Measurements from ENCODE around the gene CRAMP1. TPM values are rescaled to one million over a fixed set of nuclear protein-coding genes. Genes with fewer than 3 reads are reported as not detected.
"Not testable (repeated sequence)": the region's sequence is repeated elsewhere in the genome, so short reads cannot be mapped to it uniquely, and the experiment has no call there.

Gene CRAMP1
- total RNA-seq, 4 donors from 2014 or later, result 9.1 to 15.5 (median 12.5) TPM

- WGBS, result 92% methylated on average over 23 of the region's 23 CpGs
- H3K27ac ChIP-seq (replicated peaks in 1 of 4), result no peak overlapping the region
- peaks cover 17 to 94% (median 58%) of the 10 kb centered on the region in 4 donors for H3K36me3 ChIP-seq
- H3K4me3 ChIP-seq, result no peak overlapping the region
- no peaks in the 10 kb centered on the region for H3K4me1 ChIP-seq
- no peak for DNase-seq (ENCODE audit: extremely low spot score)
- intact Hi-C loops (cut with DNase I), result no loop called here
- H3K27me3 ChIP-seq, result no peaks in the 10 kb centered on the region
- H3K9me3 ChIP-seq, result no peaks in the 10 kb centered on the region
- TF ChIP-seq POLR2A (IDR thresholded peaks at IDR 0.05; ENCODE audit: low read depth), result no peak
- TF ChIP-seq, protein P1, sequence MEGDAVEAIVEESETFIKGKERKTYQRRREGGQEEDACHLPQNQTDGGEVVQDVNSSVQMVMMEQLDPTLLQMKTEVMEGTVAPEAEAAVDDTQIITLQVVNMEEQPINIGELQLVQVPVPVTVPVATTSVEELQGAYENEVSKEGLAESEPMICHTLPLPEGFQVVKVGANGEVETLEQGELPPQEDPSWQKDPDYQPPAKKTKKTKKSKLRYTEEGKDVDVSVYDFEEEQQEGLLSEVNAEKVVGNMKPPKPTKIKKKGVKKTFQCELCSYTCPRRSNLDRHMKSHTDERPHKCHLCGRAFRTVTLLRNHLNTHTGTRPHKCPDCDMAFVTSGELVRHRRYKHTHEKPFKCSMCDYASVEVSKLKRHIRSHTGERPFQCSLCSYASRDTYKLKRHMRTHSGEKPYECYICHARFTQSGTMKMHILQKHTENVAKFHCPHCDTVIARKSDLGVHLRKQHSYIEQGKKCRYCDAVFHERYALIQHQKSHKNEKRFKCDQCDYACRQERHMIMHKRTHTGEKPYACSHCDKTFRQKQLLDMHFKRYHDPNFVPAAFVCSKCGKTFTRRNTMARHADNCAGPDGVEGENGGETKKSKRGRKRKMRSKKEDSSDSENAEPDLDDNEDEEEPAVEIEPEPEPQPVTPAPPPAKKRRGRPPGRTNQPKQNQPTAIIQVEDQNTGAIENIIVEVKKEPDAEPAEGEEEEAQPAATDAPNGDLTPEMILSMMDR (IDR thresholded peaks at IDR 0.05), result no peak
- TF ChIP-seq EP300 (IDR thresholded peaks at IDR 0.05), result no peak
- TF ChIP-seq POLR2AphosphoS5 (IDR thresholded peaks at IDR 0.05), result no peak
Measured at GRCh38 chr16:1590930-1591705, 21.0 kb upstream of the CRAMP1 start.

- TF ChIP-seq POLR2A (IDR thresholded peaks at IDR 0.05; ENCODE audit: low read depth) (no peak), EP300 (IDR thresholded peaks at IDR 0.05) (no peak), POLR2AphosphoS5 (IDR thresholded peaks at IDR 0.05) (no peak)
- TF ChIP-seq, protein P1 (IDR thresholded peaks at IDR 0.05), result no peak
- no peaks in the 10 kb centered on the region for H3K27me3 ChIP-seq
- 86% methylated on average over 14 of the region's 16 CpGs for WGBS
- H3K9me3 ChIP-seq, result no peaks in the 10 kb centered on the region
- H3K36me3 ChIP-seq, result peaks cover 13 to 94% (median 48%) of the 10 kb centered on the region in 4 donors
- H3K4me3 ChIP-seq, result no peak overlapping the region
- no peaks in the 10 kb centered on the region for H3K4me1 ChIP-seq
- no peak for DNase-seq (ENCODE audit: extremely low spot score)
- intact Hi-C loops (cut with DNase I), result no loop called here
- H3K27ac ChIP-seq (replicated peaks in 1 of 4), result no peak overlapping the region
Measured at GRCh38 chr16:1592446-1592845, 19.7 kb upstream of the CRAMP1 start.

DNA sequence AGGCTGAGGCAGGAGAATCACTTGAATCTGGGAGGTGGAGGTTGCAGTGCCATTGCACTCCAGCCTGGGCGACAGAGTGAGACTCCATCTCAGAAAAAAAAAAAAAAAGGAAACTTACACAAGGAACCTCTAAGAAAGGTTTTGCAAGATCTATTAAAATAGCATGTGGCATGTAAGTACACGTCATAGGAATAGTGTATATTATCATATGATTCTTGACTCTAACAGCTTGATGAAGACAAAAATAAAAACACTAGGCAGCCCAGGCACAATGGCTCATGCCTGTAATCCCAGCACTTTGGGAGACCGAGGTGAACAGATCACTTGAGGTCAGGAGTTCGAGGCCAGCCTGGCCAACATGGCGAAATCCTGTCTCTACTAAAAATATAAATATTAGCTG, 16.6 kb upstream of the CRAMP1 start:
- H3K9me3 ChIP-seq; H3K4me1 ChIP-seq; DNase-seq (ENCODE audit: extremely low spot score); intact Hi-C loops (cut with DNase I); H3K27ac ChIP-seq (replicated peaks in 1 of 4); H3K27me3 ChIP-seq; H3K4me3 ChIP-seq: not testable (repeated sequence)
- H3K36me3 ChIP-seq, result peaks cover 2 to 66% (median 30%) of the 10 kb centered on the region in 4 donors
- WGBS, result 85% methylated on average over 5 of the region's 5 CpGs

DNA sequence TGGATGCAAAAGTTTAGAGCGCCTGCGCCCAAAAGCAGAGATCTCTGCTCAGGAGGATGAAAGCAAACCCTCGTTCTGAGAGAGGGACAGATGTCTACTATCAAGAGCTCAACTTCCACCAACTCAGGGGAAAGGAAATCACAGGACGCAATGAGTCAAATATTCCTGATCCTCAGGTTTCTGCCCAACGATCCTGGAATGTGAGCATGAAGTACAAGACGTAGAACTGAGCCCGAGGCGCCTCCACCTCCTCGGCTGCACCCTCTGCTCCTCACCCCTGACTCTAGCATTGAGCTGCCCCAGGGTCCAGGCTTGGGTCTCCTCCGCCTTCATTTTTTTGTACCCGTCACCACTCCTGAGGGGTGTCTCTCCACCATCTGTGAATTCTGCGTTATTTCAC, 15.6 kb upstream of the CRAMP1 start:
- no peak for DNase-seq (ENCODE audit: extremely low spot score)
- Histone ChIP-seq H3K9me3 (no peaks in the 10 kb centered on the region), H3K4me3 (no peak overlapping the region), H3K27ac (replicated peaks in 1 of 4) (no peak overlapping the region), H3K27me3 (no peaks in the 10 kb centered on the region), H3K4me1 (no peaks in the 10 kb centered on the region), H3K36me3 (peaks cover 9 to 67% (median 30%) of the 10 kb centered on the region in 4 donors)
- intact Hi-C loops (cut with DNase I), result no loop called here
- 91% methylated on average over 9 of the region's 12 CpGs for WGBS
- no peak for TF ChIP-seq POLR2A (IDR thresholded peaks at IDR 0.05; ENCODE audit: low read depth)
- no peak for TF ChIP-seq POLR2AphosphoS5 (IDR thresholded peaks at IDR 0.05)
- TF ChIP-seq, protein P1 (IDR thresholded peaks at IDR 0.05), result no peak
- no peak for TF ChIP-seq EP300 (IDR thresholded peaks at IDR 0.05)

GRCh38 chr16:1597154-1597553, 15.0 kb upstream of the CRAMP1 start:
- 87% methylated on average over 6 of the region's 13 CpGs for WGBS

More at GRCh38 chr16:1597154-1597553, 15.0 kb upstream of the CRAMP1 start:
- Histone ChIP-seq H3K27me3 (no peaks in the 10 kb centered on the region), H3K27ac (replicated peaks in 1 of 4) (no peak overlapping the region), H3K4me1 (no peaks in the 10 kb centered on the region), H3K36me3 (peaks cover 8 to 67% (median 33%) of the 10 kb centered on the region in 4 donors), H3K4me3 (no peak overlapping the region), H3K9me3 (no peaks in the 10 kb centered on the region)
- TF ChIP-seq POLR2A (IDR thresholded peaks at IDR 0.05; ENCODE audit: low read depth) (no peak), EP300 (IDR thresholded peaks at IDR 0.05) (no peak), POLR2AphosphoS5 (IDR thresholded peaks at IDR 0.05) (no peak)
- TF ChIP-seq, protein P1 (IDR thresholded peaks at IDR 0.05), result no peak
- no peak for DNase-seq (ENCODE audit: extremely low spot score)
- intact Hi-C loops (cut with DNase I), result no loop called here
